Breast epithelium (tissue), 3 donors: ENCODE measurements around the gene GPR15.

Experiments
- CTCF ChIP-seq, 3 donors: fragments of 450-650 bp; IDR thresholded peaks; one replicate each; pipeline ENCODE4 v1.5.1; 2016 to 2017; ENCODE audit warnings: antibody characterized with exemption in 3 of 3, mild to moderate bottlenecking in 3 of 3, moderate library complexity in 3 of 3
- POLR2A ChIP-seq: fragments of 450-650 bp; IDR thresholded peaks from one replicate; pipeline ENCODE4 v1.6.1; 2016; ENCODE audit warnings: antibody characterized with exemption, mild to moderate bottlenecking, moderate library complexity
- POLR2AphosphoS5 ChIP-seq, 3 donors: sonication (generic); formaldehyde crosslinking; IDR thresholded peaks; one replicate each; pipeline ENCODE4 v1.6.1; 2017; ENCODE audit warnings: antibody characterized with exemption in 3 of 3

DNA sequence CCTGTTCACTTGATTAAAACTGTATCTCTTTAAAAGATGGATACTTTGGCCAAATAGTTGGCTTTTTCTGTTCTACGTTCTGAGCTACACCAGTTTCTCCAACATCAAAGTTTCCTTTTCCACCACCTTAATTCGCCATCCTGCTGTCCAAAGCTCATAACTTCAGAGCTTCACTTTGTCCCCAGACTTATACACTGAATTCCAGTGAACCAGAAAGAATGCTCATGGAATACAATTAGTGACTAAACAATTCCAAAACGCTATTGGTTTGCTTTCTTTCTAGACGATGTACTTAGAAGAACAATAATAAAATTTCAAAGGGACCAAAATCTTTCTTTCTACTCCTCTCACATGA lies 23.2 kb downstream of the GPR15 start:
- TF ChIP-seq CTCF (IDR thresholded peaks at IDR 0.05): no peak
- TF ChIP-seq POLR2A: no peak
- TF ChIP-seq POLR2AphosphoS5 (IDR thresholded peaks at IDR 0.05): no peak
